ENCODE data around the gene TMEM250. TPM values are rescaled to one million over a fixed set of nuclear protein-coding genes. Genes with fewer than 3 reads are reported as not detected.

The TMEM250 gene
- total and polyA plus RNA-seq, 2 of the 4 experiments (the other 2 are of a cell fraction) = 14.0 to 17.5 TPM

DNA sequence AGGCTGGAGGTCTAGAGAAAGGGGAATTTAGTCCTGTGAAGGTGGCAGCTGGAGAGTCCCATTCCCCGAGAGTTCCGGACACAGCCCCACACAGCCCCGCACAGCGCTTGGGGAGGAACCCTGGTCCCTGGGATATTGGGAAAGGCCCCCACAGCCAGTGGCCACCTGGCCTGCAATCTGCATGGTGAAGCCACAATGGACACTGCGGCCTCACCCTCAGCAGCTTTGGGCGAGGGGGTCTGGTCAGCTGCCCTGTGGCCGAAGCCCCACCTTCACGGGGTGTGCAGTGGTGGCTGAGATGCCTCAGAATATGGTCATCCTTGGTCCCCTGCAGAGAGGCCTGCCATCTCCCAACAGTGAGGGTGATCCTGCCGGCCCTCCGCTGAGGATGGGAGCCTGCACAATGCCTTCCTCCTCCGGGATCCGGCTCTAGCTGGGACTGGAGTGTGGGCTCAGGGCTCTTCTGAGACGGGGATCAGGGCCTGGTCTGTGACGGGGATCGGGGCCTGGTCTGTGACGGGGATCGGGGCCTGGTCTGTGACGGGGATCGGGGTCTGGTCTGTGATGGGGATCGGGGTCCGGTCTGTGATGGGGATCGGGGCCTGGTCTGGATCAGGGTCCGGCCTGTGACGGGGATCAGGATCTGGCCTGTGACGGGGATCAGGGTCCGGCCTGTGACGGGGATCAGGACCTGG is 33.3 kb upstream of the TMEM250 start:
- Histone ChIP-seq H3K56ac (ENCODE audit: extremely low read depth, insufficient read depth, low read length) (no peak overlapping the region), H4K20me1 (ENCODE audit: insufficient read depth, low read length) (no peaks in the 10 kb centered on the region), H3K36me3 (ENCODE audit: control insufficient read depth, insufficient read depth, low read length) (no peaks in the 10 kb centered on the region), H4K91ac (ENCODE audit: insufficient read depth, low read depth, low read length) (no peak overlapping the region), H2BK120ac (ENCODE audit: low read depth, low read length) (no peak overlapping the region), H3K9ac (ENCODE audit: low read depth, low read length) (no peak overlapping the region), H3K27ac (ENCODE audit: insufficient read depth, low read length) (no peak overlapping the region), H2BK5ac (ENCODE audit: low read depth, low read length, poor library complexity, severe bottlenecking) (no peak overlapping the region), H3K4me1 (ENCODE audit: control insufficient read depth, insufficient read depth, low read length) (no peaks in the 10 kb centered on the region), H2AK5ac (ENCODE audit: low read depth, low read length) (no peak overlapping the region), H3K23ac (ENCODE audit: low read depth, low read length) (no peak overlapping the region), H3K79me1 (ENCODE audit: low read depth in 1 of 2, low read length in 2 of 2) (no peaks in the 10 kb centered on the region), H3K18ac (ENCODE audit: low read depth, low read length) (no peak overlapping the region), H2BK20ac (ENCODE audit: low read depth, low read length) (no peak overlapping the region), H3K14ac (replicated peaks; ENCODE audit: low read depth, low read length) (no peak overlapping the region), H2BK15ac (ENCODE audit: low read depth, low read length) (no peak overlapping the region), H3K9me1 (ENCODE audit: insufficient read depth, low read length) (no peaks in the 10 kb centered on the region), H3K4me2 (ENCODE audit: low read depth, low read length) (no peak overlapping the region), H3K27me3 (ENCODE audit: control insufficient read depth, insufficient read depth, low read length) (peaks cover 44% of the 10 kb centered on the region), H2AK9ac (replicated peaks; ENCODE audit: low read depth, low read length, poor library complexity) (no peak overlapping the region), H4K8ac (ENCODE audit: low read depth in 2 of 2, low read length in 2 of 2) (no peak overlapping the region), H4K5ac (ENCODE audit: low read depth, low read length) (no peak overlapping the region), H3K4ac (ENCODE audit: low read depth, low read length) (no peak overlapping the region), H3K4me3 (ENCODE audit: insufficient read depth, low read depth, low read length) (no peak overlapping the region), H3K9me3 (ENCODE audit: control insufficient read depth, insufficient read depth, low read length) (0 out of 2 replicates have a peak, but pooled peaks cover 3% of the 10 kb centered on the region), H2AFZ (replicated peaks; ENCODE audit: low read length, poor library complexity) (no peak overlapping the region)
- no TSS peak for BruUV-seq (replicated peaks)
- in situ Hi-C loops (cut with MboI; ENCODE audit: low sequenced_read_pairs) (no loop called here), dilution Hi-C loops (cut with HindIII; ENCODE audit: low sequenced_read_pairs, unreplicated experiment) (no loop called here), intact Hi-C loops (cut with micrococcal nuclease) (no loop called here)
- ChIA-PET POLR2A (ENCODE audit: unreplicated experiment) (no interaction called here), CTCF (no interaction called here)
- ATAC-seq (ENCODE audit: low read depth) (no peak), DNase-seq (no peak)
- TF ChIP-seq, protein P1, sequence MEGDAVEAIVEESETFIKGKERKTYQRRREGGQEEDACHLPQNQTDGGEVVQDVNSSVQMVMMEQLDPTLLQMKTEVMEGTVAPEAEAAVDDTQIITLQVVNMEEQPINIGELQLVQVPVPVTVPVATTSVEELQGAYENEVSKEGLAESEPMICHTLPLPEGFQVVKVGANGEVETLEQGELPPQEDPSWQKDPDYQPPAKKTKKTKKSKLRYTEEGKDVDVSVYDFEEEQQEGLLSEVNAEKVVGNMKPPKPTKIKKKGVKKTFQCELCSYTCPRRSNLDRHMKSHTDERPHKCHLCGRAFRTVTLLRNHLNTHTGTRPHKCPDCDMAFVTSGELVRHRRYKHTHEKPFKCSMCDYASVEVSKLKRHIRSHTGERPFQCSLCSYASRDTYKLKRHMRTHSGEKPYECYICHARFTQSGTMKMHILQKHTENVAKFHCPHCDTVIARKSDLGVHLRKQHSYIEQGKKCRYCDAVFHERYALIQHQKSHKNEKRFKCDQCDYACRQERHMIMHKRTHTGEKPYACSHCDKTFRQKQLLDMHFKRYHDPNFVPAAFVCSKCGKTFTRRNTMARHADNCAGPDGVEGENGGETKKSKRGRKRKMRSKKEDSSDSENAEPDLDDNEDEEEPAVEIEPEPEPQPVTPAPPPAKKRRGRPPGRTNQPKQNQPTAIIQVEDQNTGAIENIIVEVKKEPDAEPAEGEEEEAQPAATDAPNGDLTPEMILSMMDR (conservative IDR thresholded peaks at IDR 0.05; ENCODE audit: low read depth, low read length) = no peak
- TF ChIP-seq FOS (IDR thresholded peaks at IDR 0.05; ENCODE audit: low read depth, low read length) (no peak), CEBPB (IDR thresholded peaks at IDR 0.05; ENCODE audit: low read depth, low read length) (no peak), RCOR1 (IDR thresholded peaks at IDR 0.05; ENCODE audit: insufficient replicate concordance, low read length) (no peak), RAD21 (IDR thresholded peaks at IDR 0.05; ENCODE audit: low read length) (no peak)
- TF ChIP-seq, protein P2, sequence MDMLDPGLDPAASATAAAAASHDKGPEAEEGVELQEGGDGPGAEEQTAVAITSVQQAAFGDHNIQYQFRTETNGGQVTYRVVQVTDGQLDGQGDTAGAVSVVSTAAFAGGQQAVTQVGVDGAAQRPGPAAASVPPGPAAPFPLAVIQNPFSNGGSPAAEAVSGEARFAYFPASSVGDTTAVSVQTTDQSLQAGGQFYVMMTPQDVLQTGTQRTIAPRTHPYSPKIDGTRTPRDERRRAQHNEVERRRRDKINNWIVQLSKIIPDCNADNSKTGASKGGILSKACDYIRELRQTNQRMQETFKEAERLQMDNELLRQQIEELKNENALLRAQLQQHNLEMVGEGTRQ (IDR thresholded peaks at IDR 0.05; ENCODE audit: low read depth, low read length) = no peak
- whole genome bisulfite sequencing, 2 experiments (ENCODE audit: extremely low coverage in 2 of 2, insufficient read length in 1 of 2) = 80% methylated on average over 17 of the region's 27 CpGs; no CpG with 5 or more reads in 1 of the 2 experiments

All from IMR-90 (cell line).